ENCODE data around the gene SETD3. TPM values are rescaled to one million over a fixed set of nuclear protein-coding genes. Genes with fewer than 3 reads are reported as not detected.

SETD3 gene
- total and polyA plus RNA-seq, 8 donors: 24.1 to 119 (median 41.2) TPM

DNA sequence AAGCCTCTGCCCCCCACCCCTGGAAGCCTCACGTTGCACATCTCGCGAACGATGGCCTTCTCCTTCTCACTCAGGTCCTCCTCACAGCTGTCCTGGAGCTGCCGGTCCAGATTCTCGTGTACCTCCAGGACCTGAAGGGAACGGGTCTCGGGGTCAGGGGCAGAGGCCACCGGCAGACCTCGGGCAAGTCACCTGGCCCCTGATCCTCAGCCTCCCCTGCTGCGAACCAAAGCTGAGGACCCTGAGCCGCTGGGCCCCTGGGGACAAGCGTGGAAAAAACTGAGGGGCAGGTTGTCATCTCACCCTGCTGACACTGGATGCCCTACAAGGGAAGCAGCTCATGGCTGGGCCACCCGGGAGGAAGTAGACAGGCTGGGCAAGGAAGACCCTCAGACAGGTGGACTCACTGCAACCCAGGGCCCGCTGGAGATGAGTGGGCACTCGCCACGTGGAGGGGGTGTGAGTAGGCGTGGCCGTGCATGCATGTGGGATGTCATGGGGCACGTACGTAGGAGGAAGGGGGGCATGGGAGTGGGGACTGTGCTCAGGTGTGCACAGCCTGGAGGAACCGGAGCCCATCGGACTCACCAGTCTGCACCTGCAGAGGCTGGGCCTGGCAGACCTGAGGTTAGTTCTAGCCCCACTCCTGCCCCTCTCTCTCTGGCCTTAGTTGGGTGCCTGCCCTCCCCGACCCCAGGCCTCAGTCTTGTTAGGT is 35.7 kb upstream of the SETD3 start:
- intact Hi-C loops (cut with DNase I; ENCODE audit: low total_unique reads): loop anchor here (5.0 kb wide), 1 partner anchor 116 kb away; no protein-coding TSS in a partner anchor

DNA sequence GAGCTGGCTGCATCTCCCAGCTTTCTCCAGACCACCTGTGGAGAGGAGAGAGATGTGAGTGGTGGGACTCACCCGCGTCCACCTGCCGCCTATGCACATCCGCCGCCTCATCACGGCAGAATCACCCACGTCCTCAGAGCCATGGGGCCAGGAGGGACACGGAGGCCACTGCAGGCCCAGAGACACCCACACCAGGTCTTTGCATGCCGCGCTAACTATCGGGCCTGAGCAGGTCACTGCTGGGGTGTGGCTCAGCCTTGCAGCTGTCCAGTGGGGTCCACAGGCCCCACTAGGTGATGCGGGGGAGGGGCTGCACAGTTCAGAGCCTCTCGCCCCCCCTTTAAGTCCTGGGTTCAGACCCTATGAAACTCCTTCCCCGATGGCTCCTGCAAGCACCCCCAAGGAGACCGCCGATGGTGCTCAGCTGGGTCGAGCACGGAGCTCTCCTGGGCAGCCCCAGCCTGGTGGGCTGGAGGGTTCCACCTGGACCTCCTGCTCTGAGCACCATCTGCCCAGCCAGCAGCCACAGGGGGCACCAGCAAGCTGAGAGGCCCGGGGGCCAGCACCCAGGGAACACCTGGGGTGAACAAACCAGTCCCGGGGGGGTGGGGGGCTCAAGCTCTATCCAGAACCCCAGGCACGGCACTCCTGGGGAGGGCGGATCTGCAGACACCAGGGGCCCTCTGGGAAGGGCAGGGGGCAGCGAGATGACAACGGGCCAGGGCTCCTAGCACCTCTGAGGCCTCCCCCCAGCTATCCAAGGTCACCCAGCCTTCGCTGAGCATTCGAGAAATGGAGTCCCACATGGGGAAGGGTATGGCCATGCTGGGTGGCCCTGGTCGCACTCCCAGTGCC is 34.9 kb upstream of the SETD3 start:
- Histone ChIP-seq H3K36me3 (peaks cover 0 to 66% (median 55%) of the 10 kb centered on the region in 4 donors), H3K27ac (no peak overlapping the region), H3K4me3 (no peak overlapping the region), H3K9me3 (no peaks in the 10 kb centered on the region), H3K27me3 (no peaks in the 10 kb centered on the region), H3K4me1 (peaks cover 10 to 36% (median 17%) of the 10 kb centered on the region in 4 donors)
- peak in 1 of 2 donors; percentile 15 for DNase-seq
- TF ChIP-seq POLR2A (IDR thresholded peaks at IDR 0.05) (no peak), CTCF (IDR thresholded peaks at IDR 0.05) (no peak), EP300 (IDR thresholded peaks at IDR 0.05) (no peak), POLR2AphosphoS5 (IDR thresholded peaks at IDR 0.05) (no peak)
- 83 to 89% (median 88%) methylated on average over 20 to 27 of the region's 27 CpGs for WGBS, 5 donors
- intact Hi-C loops (cut with DNase I; ENCODE audit: low total_unique reads): loop anchor here (5.0 kb wide), 1 partner anchor 117 kb away; no protein-coding TSS in a partner anchor

More for the DNA sequence above, 35.7 kb upstream of the SETD3 start:
- H3K4me3 ChIP-seq: no peak overlapping the region
- no peak overlapping the region for H3K27ac ChIP-seq
- 73 to 83% (median 79%) methylated on average over 10 to 24 of the region's 24 CpGs for WGBS, 5 donors
- TF ChIP-seq EP300 (IDR thresholded peaks at IDR 0.05): no peak
- no peak for TF ChIP-seq POLR2A (IDR thresholded peaks at IDR 0.05)
- TF ChIP-seq POLR2AphosphoS5 (IDR thresholded peaks at IDR 0.05): no peak
- no peak for TF ChIP-seq CTCF (IDR thresholded peaks at IDR 0.05)
- H3K27me3 ChIP-seq: no peaks in the 10 kb centered on the region
- H3K9me3 ChIP-seq: no peaks in the 10 kb centered on the region
- DNase-seq: no peak
- H3K4me1 ChIP-seq: peaks cover 10 to 32% (median 17%) of the 10 kb centered on the region in 4 donors
- H3K36me3 ChIP-seq: peaks cover 0 to 58% (median 52%) of the 10 kb centered on the region in 4 donors

DNA sequence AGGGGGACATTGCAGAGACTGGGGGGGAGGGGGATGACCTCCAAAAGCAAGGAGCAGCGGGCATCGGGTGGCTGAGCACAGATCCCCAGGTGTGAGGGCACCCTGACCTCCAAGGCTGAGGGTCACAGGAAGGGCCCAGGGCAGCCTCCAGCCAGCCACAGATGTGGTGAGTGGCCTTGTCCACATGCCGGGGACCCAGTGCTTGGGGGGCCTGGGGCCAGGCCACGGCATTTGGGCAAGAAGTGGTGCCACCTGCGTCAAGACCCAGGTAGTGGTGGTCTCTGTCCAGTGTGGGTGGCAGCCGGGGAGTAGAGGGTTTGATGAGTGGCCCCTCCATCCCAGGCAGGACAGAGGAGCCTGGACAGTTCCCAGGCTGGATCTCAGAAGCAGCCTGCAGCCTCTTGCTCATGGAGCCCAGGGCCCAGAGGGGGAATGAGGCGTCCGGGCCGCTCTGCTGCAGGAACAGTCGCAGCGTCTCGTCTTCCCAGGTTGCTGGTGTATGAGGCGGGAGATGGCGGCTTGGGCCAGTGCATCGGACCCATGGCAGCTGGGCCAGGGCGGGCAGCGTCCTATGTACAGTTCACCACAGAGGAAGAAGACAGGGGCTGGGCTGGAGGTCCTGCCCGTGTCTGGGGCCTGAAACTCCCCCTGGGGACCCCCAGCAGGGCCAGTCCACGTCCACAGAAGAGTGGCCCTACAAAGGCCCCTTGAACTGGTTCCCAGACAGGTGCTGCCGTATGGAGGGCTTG is 34.1 kb upstream of the SETD3 start:
- intact Hi-C loops (cut with DNase I; ENCODE audit: low total_unique reads): loop anchor here (5.0 kb wide), 1 partner anchor 118 kb away; no protein-coding TSS in a partner anchor
- 80 to 93% (median 88%) methylated on average over 12 to 20 of the region's 20 CpGs for WGBS, 5 donors
- no peak for TF ChIP-seq POLR2A (IDR thresholded peaks at IDR 0.05)
- no peak for TF ChIP-seq CTCF (IDR thresholded peaks at IDR 0.05)
- TF ChIP-seq EP300 (IDR thresholded peaks at IDR 0.05): no peak
- TF ChIP-seq POLR2AphosphoS5 (IDR thresholded peaks at IDR 0.05): no peak
- Histone ChIP-seq H3K27me3 (no peaks in the 10 kb centered on the region), H3K27ac (no peak overlapping the region), H3K9me3 (no peaks in the 10 kb centered on the region), H3K4me1 (peaks cover 10 to 37% (median 17%) of the 10 kb centered on the region in 4 donors), H3K4me3 (no peak overlapping the region), H3K36me3 (peaks cover 5 to 74% (median 62%) of the 10 kb centered on the region in 4 donors)
- DNase-seq: no peak

Measured in stomach (tissue), 9 donors.